ENCODE results near the gene CELF3.

The CELF3 gene

DNA sequence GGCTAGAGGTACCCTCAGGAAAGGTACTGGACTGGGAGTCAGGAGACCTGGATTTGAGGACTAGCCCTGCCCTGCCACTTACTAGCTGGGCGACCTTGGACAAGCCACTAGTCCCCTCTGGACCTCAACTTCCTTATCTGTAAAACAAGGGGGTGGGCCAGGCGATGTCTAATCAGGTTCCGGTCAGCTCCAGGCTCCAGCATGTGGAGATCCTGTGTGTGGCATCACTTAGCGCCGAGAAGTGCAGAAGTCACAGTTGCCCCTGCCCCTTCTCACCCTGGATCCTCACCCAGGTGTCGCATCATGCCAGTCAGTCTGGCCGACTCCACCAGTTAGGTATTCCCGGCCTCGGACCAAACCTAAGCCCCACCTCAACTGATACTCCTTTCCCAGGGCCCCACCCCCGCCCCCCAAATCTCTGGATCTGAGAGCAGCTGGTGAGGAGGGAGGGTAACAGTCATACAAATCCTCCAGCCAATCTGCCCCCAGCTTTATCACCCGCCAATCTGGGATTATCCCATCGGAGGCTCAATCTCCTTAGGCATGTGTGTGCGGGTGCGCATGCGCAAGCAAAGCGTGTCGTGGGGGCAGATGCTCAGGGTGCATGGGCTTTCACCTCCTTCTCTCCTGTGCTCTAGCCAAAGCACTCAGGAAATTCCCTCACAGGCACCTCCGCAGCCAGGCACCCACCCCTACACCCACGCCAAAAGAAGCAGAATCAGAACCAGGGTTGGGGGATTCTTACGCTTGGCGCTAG, 5.4 kb downstream of the CELF3 start:
- H3K27ac ChIP-seq (ENCODE audit: low read length) = no peak overlapping the region
- no peaks in the 10 kb centered on the region for H3K27me3 ChIP-seq (ENCODE audit: control insufficient read depth, insufficient read depth, low read length)
- H3K4me3 ChIP-seq (ENCODE audit: low read length) = no peak overlapping the region
- H3K4me1 ChIP-seq (ENCODE audit: control insufficient read depth, insufficient read depth, low read length) = 0 out of 2 replicates have a peak, but pooled peaks cover under 1% of the 10 kb centered on the region
- H3K9me3 ChIP-seq (ENCODE audit: control insufficient read depth, insufficient read depth, low read length) = no peaks in the 10 kb centered on the region
- no peaks in the 10 kb centered on the region for H3K36me3 ChIP-seq (ENCODE audit: control insufficient read depth, insufficient read depth, low read length)
- no CpG with 5 or more reads among the region's 21 CpGs for WGBS (ENCODE audit: insufficient coverage, insufficient read length)
- no peak for DNase-seq (ENCODE audit: low read depth, low spot score)

DNA sequence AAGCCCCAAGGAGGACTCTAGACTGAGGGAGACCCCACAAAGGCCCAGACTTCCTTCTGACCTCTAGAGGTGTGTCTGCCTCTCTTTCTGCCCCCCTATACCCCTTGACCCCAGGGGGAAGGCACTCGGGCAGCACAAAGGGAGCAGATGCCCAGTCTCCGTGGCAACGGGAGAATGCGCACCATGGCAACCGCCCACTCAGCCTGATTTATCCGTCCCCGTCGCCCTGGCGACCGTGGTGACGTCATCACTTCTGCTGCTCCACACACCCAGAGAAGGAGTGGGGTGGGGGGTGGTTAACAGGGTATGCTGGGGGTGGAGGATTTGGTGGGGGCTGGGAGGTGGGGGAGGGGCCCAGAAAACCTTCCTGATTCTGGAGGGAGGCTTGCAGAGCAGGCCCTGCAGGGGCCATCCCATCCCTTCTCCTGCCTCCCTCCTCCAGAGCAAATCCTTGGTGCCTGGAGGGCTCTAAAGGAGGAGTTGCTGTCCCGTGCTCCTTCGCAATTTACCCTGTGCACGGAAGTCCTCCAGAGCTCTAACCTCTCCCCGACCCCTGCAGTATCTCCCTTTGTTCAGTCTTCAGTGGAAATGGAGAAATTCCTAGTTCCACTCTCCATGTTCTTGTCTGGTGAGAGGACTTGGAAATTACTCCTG, 6.3 kb downstream of the CELF3 start:
- H3K9me3 ChIP-seq (ENCODE audit: control insufficient read depth, insufficient read depth, low read length) = no peaks in the 10 kb centered on the region
- no peaks in the 10 kb centered on the region for H3K36me3 ChIP-seq (ENCODE audit: control insufficient read depth, insufficient read depth, low read length)
- no peak overlapping the region for H3K27ac ChIP-seq (ENCODE audit: low read length)
- H3K27me3 ChIP-seq (ENCODE audit: control insufficient read depth, insufficient read depth, low read length) = no peaks in the 10 kb centered on the region
- WGBS (ENCODE audit: insufficient coverage, insufficient read length) = no CpG with 5 or more reads among the region's 15 CpGs
- no peak overlapping the region for H3K4me3 ChIP-seq (ENCODE audit: low read length)
- no peak for DNase-seq (ENCODE audit: low read depth, low spot score)
- no peaks in the 10 kb centered on the region for H3K4me1 ChIP-seq (ENCODE audit: control insufficient read depth, insufficient read depth, low read length)

DNA sequence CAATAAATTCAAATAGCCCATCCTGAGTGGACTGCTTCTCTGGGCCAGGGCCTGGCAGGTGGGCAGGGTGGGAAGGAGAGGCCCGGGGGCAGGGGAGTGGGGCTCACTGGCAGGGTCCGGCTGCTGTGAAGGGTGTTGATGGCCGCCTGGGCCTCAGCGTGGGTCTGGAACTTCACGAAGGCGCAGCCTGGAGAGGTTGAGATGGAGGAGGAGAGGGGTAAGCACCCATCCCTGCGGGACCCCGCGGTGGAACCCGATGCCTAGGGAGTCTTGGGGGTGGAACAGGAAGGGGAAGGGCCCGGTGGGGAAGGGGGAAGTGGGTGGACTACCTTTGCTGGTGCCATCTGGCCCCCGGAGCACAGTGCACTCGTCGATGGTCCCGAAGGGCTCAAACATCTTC, 7.7 kb downstream of the CELF3 start:
- H3K4me1 ChIP-seq (ENCODE audit: control insufficient read depth, insufficient read depth, low read length) = no peaks in the 10 kb centered on the region
- no peaks in the 10 kb centered on the region for H3K36me3 ChIP-seq (ENCODE audit: control insufficient read depth, insufficient read depth, low read length)
- no peaks in the 10 kb centered on the region for H3K9me3 ChIP-seq (ENCODE audit: control insufficient read depth, insufficient read depth, low read length)
- no CpG with 5 or more reads among the region's 15 CpGs for WGBS (ENCODE audit: insufficient coverage, insufficient read length)
- H3K4me3 ChIP-seq (ENCODE audit: low read length) = no peak overlapping the region
- H3K27me3 ChIP-seq (ENCODE audit: control insufficient read depth, insufficient read depth, low read length) = no peaks in the 10 kb centered on the region
- no peak for DNase-seq (ENCODE audit: low read depth, low spot score)
- H3K27ac ChIP-seq (ENCODE audit: low read length) = no peak overlapping the region

DNA sequence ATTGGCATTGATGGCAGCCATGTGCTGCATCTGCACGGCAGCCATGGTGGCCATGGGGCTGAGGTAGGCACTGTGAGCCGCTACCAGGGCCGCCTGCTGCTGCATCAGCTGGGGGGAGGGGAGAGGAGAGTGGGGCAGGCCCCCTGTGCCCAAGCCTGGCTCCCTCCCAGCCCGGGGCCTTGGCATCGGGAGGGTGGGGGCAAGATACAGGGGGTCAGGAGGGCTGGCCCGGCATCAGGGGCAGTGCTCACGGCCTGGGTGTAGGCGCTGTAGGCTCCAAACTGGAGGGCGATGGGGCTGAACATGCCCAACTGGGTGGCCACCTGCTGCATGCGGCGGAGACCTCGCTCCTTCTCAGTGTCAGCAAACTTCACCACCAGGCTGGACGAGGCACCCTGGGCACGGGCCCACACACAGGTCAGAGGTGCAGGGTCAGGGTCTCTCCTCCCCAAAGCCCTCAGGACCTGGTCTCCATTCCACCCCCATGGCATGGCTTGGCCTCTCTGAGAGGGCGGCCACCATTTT, 9.0 kb downstream of the CELF3 start:
- DNase-seq (ENCODE audit: low read depth, low spot score) = no peak
- Histone ChIP-seq H3K27me3 (ENCODE audit: control insufficient read depth, insufficient read depth, low read length) (no peaks in the 10 kb centered on the region), H3K27ac (ENCODE audit: low read length) (no peak overlapping the region), H3K36me3 (ENCODE audit: control insufficient read depth, insufficient read depth, low read length) (no peaks in the 10 kb centered on the region), H3K4me1 (ENCODE audit: control insufficient read depth, insufficient read depth, low read length) (no peaks in the 10 kb centered on the region), H3K4me3 (ENCODE audit: low read length) (no peak overlapping the region), H3K9me3 (ENCODE audit: control insufficient read depth, insufficient read depth, low read length) (no peaks in the 10 kb centered on the region)
- WGBS (ENCODE audit: insufficient coverage, insufficient read length) = no CpG with 5 or more reads among the region's 15 CpGs

DNA sequence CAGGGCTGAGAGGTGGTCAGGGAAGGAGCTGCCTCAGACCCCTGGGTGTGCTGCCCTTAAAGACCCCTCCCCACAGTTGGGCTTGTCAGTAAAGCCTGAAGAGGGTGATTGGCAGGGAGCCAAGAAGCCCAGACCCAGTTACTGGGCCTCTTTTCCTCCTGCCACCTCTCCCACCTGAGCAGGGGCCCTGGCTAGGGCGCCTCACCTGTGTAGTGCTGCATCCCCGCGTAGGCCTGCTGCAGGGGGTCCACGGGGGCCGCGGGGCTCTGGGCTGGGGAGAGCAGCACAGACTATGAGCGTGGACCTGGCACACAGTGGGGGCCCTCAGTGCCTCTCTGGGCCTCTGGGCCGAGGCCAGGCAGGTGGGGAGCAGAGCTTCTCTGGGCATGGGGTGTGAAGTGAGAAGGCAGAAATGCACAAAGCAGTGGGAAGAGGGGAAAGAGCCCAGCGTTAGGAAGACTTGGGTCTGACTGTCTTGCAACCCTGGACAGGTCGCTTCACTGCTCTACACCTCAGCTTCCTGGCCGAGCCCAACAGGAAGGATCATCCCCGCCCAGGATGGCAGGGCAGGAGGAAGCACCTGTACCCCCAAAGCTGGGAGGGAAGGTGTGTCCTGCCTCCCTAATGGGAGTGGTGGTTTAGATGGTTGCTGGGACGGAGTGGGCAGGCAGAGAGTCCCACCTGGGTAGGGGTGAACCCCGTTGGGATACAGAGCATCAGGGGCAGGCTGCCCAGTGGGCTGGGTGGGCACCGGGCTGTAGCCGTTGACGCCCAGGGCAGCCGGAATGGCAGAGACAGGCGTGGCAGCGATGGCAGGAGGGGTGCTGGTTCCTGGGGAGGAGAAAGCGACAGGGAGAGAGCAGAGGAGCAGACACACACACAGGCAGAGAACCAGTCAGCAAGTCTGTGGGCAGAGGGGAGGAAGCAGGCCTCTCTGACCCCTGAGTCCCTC, 9.9 kb downstream of the CELF3 start:
- Histone ChIP-seq H3K9me3 (ENCODE audit: control insufficient read depth, insufficient read depth, low read length) (no peaks in the 10 kb centered on the region), H3K27me3 (ENCODE audit: control insufficient read depth, insufficient read depth, low read length) (no peaks in the 10 kb centered on the region), H3K36me3 (ENCODE audit: control insufficient read depth, insufficient read depth, low read length) (no peaks in the 10 kb centered on the region), H3K4me3 (ENCODE audit: low read length) (no peak overlapping the region), H3K27ac (ENCODE audit: low read length) (no peak overlapping the region), H3K4me1 (ENCODE audit: control insufficient read depth, insufficient read depth, low read length) (no peaks in the 10 kb centered on the region)
- DNase-seq (ENCODE audit: low read depth, low spot score) = no peak
- no CpG with 5 or more reads among the region's 21 CpGs for WGBS (ENCODE audit: insufficient coverage, insufficient read length)

DNA sequence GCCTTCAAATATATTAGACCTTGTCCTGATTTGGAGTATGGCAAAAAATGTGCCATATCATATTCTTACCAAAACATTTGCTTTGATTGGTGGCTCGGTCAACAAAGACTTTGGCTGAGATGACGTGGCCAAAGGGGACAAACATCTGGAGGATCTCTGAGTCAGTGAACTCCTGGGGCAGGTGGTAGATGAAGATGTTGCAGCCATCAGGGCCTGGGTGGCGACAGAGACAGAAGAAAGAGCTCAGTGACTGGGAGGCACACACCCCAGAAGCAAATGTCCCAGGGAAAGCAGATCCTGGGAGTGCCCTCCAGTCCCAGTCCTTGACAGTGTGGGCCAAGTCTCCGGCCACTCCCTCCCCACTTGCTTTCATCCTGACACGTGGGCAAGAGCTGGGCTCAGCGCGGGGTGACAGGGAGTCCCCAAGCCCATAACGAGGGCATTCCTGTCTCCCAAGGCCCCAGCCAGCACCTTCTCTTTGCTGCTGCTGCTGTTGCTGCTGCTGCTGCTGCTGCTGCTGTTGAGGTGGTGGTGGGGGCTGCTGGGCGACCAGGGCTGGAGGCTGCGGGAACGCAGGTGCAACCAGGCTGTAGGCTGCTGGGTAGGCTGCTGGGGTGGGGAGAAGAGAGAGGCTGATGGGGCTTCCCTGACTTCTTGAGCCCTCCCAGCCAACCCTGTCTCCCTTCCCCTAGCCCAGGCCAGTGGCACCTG, 10.7 kb downstream of the CELF3 start:
- H3K27ac ChIP-seq (ENCODE audit: low read length) = no peak overlapping the region
- no peak overlapping the region for H3K4me3 ChIP-seq (ENCODE audit: low read length)
- WGBS (ENCODE audit: insufficient coverage, insufficient read length) = no CpG with 5 or more reads among the region's 11 CpGs

DNA sequence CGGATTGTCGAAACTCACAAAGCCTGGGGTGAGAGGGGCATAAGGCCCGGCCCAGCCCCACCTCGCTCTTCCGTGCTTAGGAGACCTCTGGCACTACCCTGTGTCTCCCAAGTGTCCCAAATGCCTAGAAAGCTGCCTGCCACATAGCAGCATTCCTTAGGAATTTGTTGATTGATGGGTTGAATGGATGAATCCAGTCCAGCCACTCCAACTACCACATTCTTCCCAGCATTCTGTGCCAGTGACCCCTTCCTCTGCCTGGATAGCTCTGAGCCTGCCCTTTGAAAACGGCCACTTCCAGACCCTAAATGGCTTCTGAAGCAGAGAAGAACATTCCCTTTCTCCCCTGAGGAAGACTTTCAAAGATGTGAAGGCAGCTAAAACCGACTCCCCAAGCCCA, 11.5 kb downstream of the CELF3 start:
- Histone ChIP-seq H3K36me3 (ENCODE audit: control insufficient read depth, insufficient read depth, low read length) (no peaks in the 10 kb centered on the region), H3K27ac (ENCODE audit: low read length) (no peak overlapping the region), H3K4me1 (ENCODE audit: control insufficient read depth, insufficient read depth, low read length) (no peaks in the 10 kb centered on the region), H3K9me3 (ENCODE audit: control insufficient read depth, insufficient read depth, low read length) (no peaks in the 10 kb centered on the region), H3K4me3 (ENCODE audit: low read length) (no peak overlapping the region), H3K27me3 (ENCODE audit: control insufficient read depth, insufficient read depth, low read length) (no peaks in the 10 kb centered on the region)
- no CpG with 5 or more reads among the region's 7 CpGs for WGBS (ENCODE audit: insufficient coverage, insufficient read length)
- DNase-seq (ENCODE audit: low read depth, low spot score) = no peak

More for the DNA sequence above, 10.7 kb downstream of the CELF3 start:
- Histone ChIP-seq H3K36me3 (ENCODE audit: control insufficient read depth, insufficient read depth, low read length) (no peaks in the 10 kb centered on the region), H3K27me3 (ENCODE audit: control insufficient read depth, insufficient read depth, low read length) (no peaks in the 10 kb centered on the region), H3K9me3 (ENCODE audit: control insufficient read depth, insufficient read depth, low read length) (no peaks in the 10 kb centered on the region), H3K4me1 (ENCODE audit: control insufficient read depth, insufficient read depth, low read length) (no peaks in the 10 kb centered on the region)
- DNase-seq (ENCODE audit: low read depth, low spot score) = no peak

DNA sequence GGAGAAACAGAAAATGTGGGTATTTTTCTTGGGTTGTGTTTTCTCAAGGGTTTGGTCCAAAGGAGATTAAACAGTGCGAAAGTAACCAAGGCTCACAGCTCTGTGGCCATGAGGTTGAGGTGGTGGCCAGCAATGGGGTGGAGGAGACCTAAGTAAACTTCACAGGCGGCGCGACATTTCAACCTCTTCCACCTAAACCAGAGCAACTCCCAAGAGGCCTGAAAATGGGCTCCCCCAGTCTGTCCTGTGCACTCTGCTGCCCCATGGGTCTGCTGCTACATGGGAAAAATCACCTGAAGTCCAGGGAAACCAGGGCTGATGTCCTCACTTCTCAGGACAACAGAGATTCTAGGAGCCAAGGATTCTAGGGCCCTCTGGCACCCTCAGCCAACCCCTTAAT, 12.4 kb downstream of the CELF3 start:
- Histone ChIP-seq H3K27ac (ENCODE audit: low read length) (no peak overlapping the region), H3K4me1 (ENCODE audit: control insufficient read depth, insufficient read depth, low read length) (no peaks in the 10 kb centered on the region), H3K36me3 (ENCODE audit: control insufficient read depth, insufficient read depth, low read length) (peaks cover 2% of the 10 kb centered on the region; the same call in 1 of the 2 replicates), H3K9me3 (ENCODE audit: control insufficient read depth, insufficient read depth, low read length) (no peaks in the 10 kb centered on the region), H3K4me3 (ENCODE audit: low read length) (no peak overlapping the region), H3K27me3 (ENCODE audit: control insufficient read depth, insufficient read depth, low read length) (no peaks in the 10 kb centered on the region)
- WGBS (ENCODE audit: insufficient coverage, insufficient read length) = no CpG with 5 or more reads among the region's 4 CpGs
- no peak for DNase-seq (ENCODE audit: low read depth, low spot score)

DNA sequence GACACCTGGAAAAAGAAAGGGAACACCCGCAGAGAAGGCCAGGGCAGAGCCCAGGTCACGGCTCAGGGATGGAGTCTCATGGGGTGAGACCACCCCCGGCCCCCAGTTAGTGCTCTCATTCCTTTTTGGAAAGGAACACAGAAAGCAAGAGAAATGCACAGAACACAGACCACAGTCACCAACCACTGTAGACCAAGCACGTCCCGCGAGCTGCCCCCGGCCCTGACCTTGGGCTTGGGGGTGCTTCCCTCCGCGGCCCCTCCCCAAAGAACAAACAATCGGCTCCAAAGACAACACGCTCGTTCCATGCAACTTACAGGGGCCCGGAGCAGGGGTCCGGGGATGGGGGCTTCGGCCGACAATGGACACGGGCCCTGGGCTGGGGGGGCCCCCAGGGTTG, 12.8 kb downstream of the CELF3 start:
- H3K4me1 ChIP-seq (ENCODE audit: control insufficient read depth, insufficient read depth, low read length) = no peaks in the 10 kb centered on the region
- WGBS (ENCODE audit: insufficient coverage, insufficient read length) = no CpG with 5 or more reads among the region's 17 CpGs

More for the DNA sequence above, 12.8 kb downstream of the CELF3 start:
- H3K27me3 ChIP-seq (ENCODE audit: control insufficient read depth, insufficient read depth, low read length) = no peaks in the 10 kb centered on the region
- no peak for DNase-seq (ENCODE audit: low read depth, low spot score)
- no peak overlapping the region for H3K27ac ChIP-seq (ENCODE audit: low read length)
- no peaks in the 10 kb centered on the region for H3K9me3 ChIP-seq (ENCODE audit: control insufficient read depth, insufficient read depth, low read length)
- H3K4me3 ChIP-seq (ENCODE audit: low read length) = no peak overlapping the region
- peaks cover 3% of the 10 kb centered on the region; the same call in 1 of the 2 replicates for H3K36me3 ChIP-seq (ENCODE audit: control insufficient read depth, insufficient read depth, low read length)
